Measurements from ENCODE around the gene PACS1. TPM values are rescaled to one million over a fixed set of nuclear protein-coding genes. Genes with fewer than 3 reads are reported as not detected.

PACS1 gene
- total RNA-seq, 6 experiments from 2014 or later = 82.8 to 114 (median 91.8) TPM

DNA sequence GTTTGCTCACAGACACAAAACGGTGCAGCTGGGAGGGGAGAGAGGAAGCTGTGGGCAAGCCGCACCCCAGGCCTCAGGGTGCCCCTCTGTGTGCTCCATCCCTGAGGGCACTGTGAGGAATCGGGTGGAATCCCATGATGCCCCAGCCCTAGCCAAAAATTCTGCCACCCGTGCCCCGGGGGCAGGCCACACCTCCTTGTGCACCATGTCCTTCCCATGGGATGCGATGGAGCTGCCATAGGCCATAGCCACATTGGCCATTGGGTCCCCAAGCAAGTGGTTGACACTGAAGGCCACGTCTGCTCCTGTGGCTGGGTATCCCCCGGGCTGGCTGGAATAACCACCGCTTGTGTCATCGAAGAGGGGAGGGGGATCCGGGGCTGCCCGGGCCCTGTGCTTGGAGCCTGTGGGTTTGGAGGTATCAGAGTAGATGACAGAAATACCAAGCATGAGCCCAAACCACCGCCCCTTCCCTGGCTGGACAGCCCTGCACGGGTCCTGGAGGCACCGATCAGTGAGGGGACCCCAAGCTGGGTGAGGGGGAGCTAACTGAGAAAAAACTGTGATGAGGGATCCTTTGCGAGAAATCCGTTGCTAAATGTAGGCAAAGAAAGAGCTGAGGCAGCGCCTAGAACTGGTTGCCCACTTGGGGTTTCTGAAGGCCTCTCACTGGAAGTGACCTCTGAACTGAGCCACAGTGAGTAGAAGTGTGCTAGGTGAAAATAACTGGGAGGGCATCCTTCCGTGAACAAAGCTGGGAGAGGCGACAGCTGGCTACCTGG is 218.0 kb downstream of the PACS1 start:
- DNase-seq = no peak
- Mint-ChIP-seq H3K27me3 (ENCODE audit: insufficient read depth) (peaks cover 13% of the 10 kb centered on the region), H3K36me3 (ENCODE audit: low read depth) (no peaks in the 10 kb centered on the region), H3K9me3 (no peaks in the 10 kb centered on the region), H3K27ac (peak overlapping the region; percentile 99), H3K4me3 (peak overlapping the region; percentile 96), H3K4me1 (ENCODE audit: low read depth) (peaks cover 30% of the 10 kb centered on the region)
- TF ChIP-seq, protein P1, sequence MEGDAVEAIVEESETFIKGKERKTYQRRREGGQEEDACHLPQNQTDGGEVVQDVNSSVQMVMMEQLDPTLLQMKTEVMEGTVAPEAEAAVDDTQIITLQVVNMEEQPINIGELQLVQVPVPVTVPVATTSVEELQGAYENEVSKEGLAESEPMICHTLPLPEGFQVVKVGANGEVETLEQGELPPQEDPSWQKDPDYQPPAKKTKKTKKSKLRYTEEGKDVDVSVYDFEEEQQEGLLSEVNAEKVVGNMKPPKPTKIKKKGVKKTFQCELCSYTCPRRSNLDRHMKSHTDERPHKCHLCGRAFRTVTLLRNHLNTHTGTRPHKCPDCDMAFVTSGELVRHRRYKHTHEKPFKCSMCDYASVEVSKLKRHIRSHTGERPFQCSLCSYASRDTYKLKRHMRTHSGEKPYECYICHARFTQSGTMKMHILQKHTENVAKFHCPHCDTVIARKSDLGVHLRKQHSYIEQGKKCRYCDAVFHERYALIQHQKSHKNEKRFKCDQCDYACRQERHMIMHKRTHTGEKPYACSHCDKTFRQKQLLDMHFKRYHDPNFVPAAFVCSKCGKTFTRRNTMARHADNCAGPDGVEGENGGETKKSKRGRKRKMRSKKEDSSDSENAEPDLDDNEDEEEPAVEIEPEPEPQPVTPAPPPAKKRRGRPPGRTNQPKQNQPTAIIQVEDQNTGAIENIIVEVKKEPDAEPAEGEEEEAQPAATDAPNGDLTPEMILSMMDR (IDR thresholded peaks at IDR 0.05) = no peak

DNA sequence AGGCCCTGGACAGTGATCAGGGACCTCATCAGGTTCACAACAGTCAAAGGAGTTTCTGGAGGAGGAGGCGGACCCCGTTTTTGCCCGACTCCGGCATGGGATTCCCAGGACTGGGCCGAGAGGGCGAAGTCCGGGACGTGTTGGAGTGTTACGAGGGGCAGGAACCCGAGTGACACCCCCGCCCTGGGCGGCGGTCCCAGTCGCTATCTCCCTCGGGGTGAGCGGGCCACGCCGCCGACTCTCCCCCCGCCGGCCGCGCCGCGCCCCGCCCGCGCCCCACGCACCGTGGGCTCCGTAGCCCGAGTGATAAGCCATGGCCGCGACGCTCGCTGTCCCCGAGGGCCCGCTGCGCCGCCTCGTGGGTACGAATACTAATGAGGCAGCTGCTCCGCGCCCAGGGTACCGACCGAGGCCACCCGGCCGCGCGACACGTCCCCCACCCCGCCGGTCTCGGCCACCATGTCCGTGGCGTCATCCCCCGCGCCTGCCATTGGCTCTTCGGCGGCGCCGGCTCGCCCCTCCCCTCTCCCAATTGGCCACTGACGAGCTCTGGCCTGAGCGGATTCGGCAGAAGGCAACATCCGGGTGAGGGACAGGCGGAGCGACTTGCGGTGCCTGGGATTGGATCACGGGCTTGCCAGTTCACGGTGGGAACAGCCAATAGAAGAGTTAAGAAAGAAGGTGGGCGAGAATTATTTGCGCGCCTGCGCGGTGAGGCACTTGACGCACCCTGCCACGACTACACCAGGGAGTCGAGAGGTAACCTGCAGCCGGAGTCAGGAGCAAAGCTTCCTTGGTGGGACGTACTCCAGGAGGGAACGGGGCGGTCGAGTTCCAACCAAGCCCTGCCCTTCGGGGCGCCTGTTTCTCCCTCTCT is 218.8 kb downstream of the PACS1 start, which contains the start of gene YIF1A:
YIF1A (minus strand) TSS at position 473 of the 877 bp plus-strand sequence; CDS start at position 315, 158 bp downstream.
- Mint-ChIP-seq H3K4me3 (peak within 1 kb of the TSS; percentile 96), H3K9me3 (no peaks in the 10 kb centered on the region), H3K36me3 (ENCODE audit: low read depth) (no peaks in the 10 kb centered on the region), H3K4me1 (ENCODE audit: low read depth) (peaks cover 30% of the 10 kb centered on the region), H3K27ac (peak within 1 kb of the TSS; percentile 99), H3K27me3 (ENCODE audit: insufficient read depth) (peaks cover 13% of the 10 kb centered on the region)
- DNase-seq = peak; percentile 100
- TF ChIP-seq, protein P1 (IDR thresholded peaks at IDR 0.05) = peak; percentile 50

DNA sequence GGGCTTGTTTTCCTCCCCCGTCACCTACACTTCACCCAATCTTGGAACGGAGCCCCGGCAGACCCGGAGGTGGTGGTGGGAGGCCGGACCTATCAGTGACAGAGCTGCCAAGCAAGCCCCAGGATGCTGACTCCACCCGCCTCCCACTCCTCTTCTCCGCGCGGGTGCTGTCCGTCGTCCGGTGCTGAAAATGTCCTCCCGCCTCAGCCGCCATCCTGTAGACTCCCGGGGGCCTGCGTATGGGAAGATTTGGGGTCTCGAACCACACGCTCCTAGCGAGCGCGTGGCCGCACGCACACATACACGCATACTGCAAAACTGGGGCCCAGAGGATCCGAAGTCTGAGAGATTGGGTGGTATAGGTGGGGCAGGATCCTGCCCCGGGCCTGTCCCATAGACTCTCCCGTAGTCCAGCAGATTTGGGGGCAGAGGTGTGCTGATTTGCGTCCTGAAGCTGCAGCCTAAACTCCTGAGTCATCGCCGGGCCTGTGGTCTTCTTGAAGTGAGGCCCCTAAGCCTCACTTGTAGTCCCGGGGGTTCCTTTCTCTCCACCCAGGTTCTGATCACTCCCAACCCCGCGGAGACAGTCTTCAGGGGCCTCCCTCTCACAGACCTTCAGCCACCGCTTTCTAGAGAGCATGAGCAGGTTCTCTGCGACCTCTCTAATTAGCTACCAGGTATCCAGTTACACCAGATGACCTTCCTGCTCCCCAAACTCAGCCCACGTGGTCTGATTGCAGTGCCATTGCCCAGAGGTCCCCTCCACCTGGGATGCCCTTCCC is 219.7 kb downstream of the PACS1 start:
- DNase-seq = no peak
- Mint-ChIP-seq H3K4me3 (peak overlapping the region; percentile 96), H3K36me3 (ENCODE audit: low read depth) (no peaks in the 10 kb centered on the region), H3K9me3 (no peaks in the 10 kb centered on the region), H3K27me3 (ENCODE audit: insufficient read depth) (peaks cover 13% of the 10 kb centered on the region), H3K27ac (peak overlapping the region; percentile 99), H3K4me1 (ENCODE audit: low read depth) (peaks cover 30% of the 10 kb centered on the region)
- TF ChIP-seq, protein P1 (IDR thresholded peaks at IDR 0.05) = no peak

DNA sequence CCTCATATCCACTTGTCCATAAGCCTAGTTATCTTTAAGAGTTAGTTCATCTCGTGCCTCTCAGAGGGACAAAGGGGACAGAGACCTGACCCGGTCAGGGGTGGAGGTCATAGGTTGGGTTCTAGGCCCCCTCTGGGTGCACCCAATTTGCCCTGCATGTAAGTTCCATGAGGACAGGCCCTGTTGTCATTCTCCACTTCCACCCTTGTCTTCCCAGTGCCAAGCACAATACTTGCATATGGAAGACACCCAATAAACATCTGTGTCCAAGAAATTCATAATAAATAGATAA is 220.2 kb downstream of the PACS1 start:
- TF ChIP-seq, protein P1 (IDR thresholded peaks at IDR 0.05) = no peak
- peaks cover 13% of the 10 kb centered on the region for H3K27me3 Mint-ChIP-seq (ENCODE audit: insufficient read depth)
- DNase-seq = no peak
- H3K9me3 Mint-ChIP-seq = no peaks in the 10 kb centered on the region
- H3K4me1 Mint-ChIP-seq (ENCODE audit: low read depth) = peaks cover 30% of the 10 kb centered on the region
- H3K4me3 Mint-ChIP-seq = peak overlapping the region; percentile 96
- H3K27ac Mint-ChIP-seq = peak overlapping the region; percentile 99
- no peaks in the 10 kb centered on the region for H3K36me3 Mint-ChIP-seq (ENCODE audit: low read depth)

DNA sequence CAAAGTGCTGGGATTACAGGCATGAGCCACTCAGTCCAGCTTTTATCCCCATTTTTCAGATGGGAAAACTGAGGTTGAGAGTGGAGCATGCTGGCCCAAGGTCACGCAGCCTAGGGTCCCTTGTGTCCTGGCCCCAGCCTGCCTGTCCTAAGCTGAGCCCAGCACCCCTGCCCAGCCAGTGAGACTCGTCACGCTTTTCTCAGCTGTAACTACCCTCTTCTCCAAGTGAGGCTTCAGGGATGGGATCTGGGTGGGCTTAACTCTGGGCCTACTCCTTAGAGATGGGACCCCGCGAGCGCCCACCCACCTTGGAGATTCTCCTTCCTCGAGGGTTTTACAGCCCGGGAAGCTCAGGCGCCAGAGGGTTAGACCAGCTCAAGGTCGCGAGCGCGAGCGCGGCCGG is 221.2 kb downstream of the PACS1 start:
- TF ChIP-seq, protein P1 (IDR thresholded peaks at IDR 0.05) = no peak
- no peaks in the 10 kb centered on the region for H3K36me3 Mint-ChIP-seq (ENCODE audit: low read depth)
- no peak overlapping the region for H3K27ac Mint-ChIP-seq
- peaks cover 13% of the 10 kb centered on the region for H3K27me3 Mint-ChIP-seq (ENCODE audit: insufficient read depth)
- DNase-seq = no peak
- no peaks in the 10 kb centered on the region for H3K9me3 Mint-ChIP-seq
- H3K4me1 Mint-ChIP-seq (ENCODE audit: low read depth) = peaks cover 30% of the 10 kb centered on the region
- H3K4me3 Mint-ChIP-seq = peak overlapping the region; percentile 96; the same call in 1 of the 2 replicates

All from HFFc6 (cell line).